ENCODE measurements around the gene SHISA6.

DNA sequence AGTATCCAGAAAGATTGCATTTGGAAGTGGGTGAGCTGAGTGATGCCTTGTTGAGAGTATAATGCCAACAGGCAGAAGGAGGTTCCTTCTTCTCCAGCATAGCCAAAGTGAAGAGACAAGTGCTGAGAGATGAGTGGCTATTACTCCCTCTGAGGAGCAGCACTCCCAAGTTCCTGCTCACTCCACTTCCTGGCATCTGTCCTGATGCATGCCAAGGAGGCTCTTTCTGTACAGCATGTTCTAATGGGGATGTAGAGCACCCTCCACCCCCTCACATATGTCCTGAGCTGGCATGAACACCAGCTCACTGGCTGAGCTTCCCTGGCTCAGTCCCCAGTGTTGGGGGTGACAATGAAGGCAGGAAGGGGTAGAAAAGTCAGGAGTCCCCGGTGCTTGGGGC lies 313.0 kb downstream of the SHISA6 start:
- TF ChIP-seq, protein P1, sequence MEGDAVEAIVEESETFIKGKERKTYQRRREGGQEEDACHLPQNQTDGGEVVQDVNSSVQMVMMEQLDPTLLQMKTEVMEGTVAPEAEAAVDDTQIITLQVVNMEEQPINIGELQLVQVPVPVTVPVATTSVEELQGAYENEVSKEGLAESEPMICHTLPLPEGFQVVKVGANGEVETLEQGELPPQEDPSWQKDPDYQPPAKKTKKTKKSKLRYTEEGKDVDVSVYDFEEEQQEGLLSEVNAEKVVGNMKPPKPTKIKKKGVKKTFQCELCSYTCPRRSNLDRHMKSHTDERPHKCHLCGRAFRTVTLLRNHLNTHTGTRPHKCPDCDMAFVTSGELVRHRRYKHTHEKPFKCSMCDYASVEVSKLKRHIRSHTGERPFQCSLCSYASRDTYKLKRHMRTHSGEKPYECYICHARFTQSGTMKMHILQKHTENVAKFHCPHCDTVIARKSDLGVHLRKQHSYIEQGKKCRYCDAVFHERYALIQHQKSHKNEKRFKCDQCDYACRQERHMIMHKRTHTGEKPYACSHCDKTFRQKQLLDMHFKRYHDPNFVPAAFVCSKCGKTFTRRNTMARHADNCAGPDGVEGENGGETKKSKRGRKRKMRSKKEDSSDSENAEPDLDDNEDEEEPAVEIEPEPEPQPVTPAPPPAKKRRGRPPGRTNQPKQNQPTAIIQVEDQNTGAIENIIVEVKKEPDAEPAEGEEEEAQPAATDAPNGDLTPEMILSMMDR (IDR thresholded peaks at IDR 0.05; ENCODE audit: low read depth, low read length, missing input control): no peak
- TF ChIP-seq, protein P2, sequence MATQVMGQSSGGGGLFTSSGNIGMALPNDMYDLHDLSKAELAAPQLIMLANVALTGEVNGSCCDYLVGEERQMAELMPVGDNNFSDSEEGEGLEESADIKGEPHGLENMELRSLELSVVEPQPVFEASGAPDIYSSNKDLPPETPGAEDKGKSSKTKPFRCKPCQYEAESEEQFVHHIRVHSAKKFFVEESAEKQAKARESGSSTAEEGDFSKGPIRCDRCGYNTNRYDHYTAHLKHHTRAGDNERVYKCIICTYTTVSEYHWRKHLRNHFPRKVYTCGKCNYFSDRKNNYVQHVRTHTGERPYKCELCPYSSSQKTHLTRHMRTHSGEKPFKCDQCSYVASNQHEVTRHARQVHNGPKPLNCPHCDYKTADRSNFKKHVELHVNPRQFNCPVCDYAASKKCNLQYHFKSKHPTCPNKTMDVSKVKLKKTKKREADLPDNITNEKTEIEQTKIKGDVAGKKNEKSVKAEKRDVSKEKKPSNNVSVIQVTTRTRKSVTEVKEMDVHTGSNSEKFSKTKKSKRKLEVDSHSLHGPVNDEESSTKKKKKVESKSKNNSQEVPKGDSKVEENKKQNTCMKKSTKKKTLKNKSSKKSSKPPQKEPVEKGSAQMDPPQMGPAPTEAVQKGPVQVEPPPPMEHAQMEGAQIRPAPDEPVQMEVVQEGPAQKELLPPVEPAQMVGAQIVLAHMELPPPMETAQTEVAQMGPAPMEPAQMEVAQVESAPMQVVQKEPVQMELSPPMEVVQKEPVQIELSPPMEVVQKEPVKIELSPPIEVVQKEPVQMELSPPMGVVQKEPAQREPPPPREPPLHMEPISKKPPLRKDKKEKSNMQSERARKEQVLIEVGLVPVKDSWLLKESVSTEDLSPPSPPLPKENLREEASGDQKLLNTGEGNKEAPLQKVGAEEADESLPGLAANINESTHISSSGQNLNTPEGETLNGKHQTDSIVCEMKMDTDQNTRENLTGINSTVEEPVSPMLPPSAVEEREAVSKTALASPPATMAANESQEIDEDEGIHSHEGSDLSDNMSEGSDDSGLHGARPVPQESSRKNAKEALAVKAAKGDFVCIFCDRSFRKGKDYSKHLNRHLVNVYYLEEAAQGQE (IDR thresholded peaks at IDR 0.05): no peak
- TF ChIP-seq, protein P3, sequence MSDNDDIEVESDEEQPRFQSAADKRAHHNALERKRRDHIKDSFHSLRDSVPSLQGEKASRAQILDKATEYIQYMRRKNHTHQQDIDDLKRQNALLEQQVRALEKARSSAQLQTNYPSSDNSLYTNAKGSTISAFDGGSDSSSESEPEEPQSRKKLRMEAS (IDR thresholded peaks at IDR 0.05): no peak
- TF ChIP-seq, protein P4, sequence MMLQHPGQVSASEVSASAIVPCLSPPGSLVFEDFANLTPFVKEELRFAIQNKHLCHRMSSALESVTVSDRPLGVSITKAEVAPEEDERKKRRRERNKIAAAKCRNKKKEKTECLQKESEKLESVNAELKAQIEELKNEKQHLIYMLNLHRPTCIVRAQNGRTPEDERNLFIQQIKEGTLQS (IDR thresholded peaks at IDR 0.05): no peak
- TF ChIP-seq RAD21 (IDR thresholded peaks at IDR 0.05) (no peak), JUND (IDR thresholded peaks at IDR 0.05) (no peak), TAF1 (conservative IDR thresholded peaks at IDR 0.05) (no peak), YY1 (IDR thresholded peaks at IDR 0.05) (no peak), NR2F2 (IDR thresholded peaks at IDR 0.05) (no peak), GABPA (IDR thresholded peaks at IDR 0.05 in 1 of 2, conservative IDR thresholded peaks at IDR 0.05 in 1 of 2) (no peak), RXRA (IDR thresholded peaks at IDR 0.05) (no peak)
- TF ChIP-seq, protein P5, sequence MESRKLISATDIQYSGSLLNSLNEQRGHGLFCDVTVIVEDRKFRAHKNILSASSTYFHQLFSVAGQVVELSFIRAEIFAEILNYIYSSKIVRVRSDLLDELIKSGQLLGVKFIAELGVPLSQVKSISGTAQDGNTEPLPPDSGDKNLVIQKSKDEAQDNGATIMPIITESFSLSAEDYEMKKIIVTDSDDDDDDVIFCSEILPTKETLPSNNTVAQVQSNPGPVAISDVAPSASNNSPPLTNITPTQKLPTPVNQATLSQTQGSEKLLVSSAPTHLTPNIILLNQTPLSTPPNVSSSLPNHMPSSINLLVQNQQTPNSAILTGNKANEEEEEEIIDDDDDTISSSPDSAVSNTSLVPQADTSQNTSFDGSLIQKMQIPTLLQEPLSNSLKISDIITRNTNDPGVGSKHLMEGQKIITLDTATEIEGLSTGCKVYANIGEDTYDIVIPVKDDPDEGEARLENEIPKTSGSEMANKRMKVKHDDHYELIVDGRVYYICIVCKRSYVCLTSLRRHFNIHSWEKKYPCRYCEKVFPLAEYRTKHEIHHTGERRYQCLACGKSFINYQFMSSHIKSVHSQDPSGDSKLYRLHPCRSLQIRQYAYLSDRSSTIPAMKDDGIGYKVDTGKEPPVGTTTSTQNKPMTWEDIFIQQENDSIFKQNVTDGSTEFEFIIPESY (IDR thresholded peaks at IDR 0.05): no peak

Measured in liver (tissue), 3 donors.